Measurements from ENCODE around the gene KAT2A. TPM values are rescaled to one million over a fixed set of nuclear protein-coding genes. Genes with fewer than 3 reads are reported as not detected.

Gene KAT2A
- polyA plus RNA-seq, 1 experiment, result 25.2 TPM

DNA sequence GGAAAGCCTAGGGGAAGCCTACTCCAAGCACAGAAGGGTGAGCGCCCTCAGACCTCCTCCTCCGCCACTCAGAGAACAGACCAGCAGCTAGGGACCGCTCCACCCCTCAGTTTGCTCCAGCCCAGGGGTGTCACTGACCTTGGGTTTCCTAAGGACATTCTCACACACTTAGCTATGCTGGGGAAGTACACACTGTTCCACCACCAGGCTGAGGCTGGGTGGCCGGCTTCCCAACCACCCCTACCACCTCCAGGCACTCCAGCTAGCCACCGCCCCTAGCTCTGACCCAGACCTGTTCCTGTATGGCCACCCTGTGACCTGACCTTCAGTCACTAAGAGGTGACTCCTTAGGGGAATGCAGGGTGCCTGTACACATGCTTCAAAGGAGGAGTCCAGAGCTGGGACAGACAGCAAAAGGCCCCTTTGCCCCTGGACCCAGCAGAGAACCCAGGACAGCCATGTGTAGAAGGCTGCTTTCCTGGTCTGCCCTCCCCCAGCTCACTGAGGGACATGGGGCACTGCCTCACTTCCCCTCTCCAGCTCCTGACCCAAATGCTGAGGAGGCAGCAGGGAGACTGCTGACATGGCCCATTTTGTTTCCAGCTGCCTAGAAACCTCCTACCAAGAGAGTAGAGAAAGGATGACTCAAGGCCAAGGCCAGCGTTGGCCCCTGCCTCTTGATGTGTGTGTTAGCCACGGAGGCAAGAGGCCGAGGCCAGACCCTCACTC lies 8.1 kb upstream of the KAT2A start:
- DNase-seq (ENCODE audit: low read depth), result no peak
- TF ChIP-seq, protein P1, sequence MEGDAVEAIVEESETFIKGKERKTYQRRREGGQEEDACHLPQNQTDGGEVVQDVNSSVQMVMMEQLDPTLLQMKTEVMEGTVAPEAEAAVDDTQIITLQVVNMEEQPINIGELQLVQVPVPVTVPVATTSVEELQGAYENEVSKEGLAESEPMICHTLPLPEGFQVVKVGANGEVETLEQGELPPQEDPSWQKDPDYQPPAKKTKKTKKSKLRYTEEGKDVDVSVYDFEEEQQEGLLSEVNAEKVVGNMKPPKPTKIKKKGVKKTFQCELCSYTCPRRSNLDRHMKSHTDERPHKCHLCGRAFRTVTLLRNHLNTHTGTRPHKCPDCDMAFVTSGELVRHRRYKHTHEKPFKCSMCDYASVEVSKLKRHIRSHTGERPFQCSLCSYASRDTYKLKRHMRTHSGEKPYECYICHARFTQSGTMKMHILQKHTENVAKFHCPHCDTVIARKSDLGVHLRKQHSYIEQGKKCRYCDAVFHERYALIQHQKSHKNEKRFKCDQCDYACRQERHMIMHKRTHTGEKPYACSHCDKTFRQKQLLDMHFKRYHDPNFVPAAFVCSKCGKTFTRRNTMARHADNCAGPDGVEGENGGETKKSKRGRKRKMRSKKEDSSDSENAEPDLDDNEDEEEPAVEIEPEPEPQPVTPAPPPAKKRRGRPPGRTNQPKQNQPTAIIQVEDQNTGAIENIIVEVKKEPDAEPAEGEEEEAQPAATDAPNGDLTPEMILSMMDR (IDR thresholded peaks at IDR 0.05; ENCODE audit: insufficient read depth, low read depth, low read length), result no peak
- ChIA-PET CTCF (interaction anchor here (0.6 to 1.6 kb wide), 3 partner anchors 8 to 368 kb away, joined by 3 to 4 read pairs (median 3); partner anchors contain the start of gene KAT2A), POLR2A (no interaction called here)
- H3K27me3 ChIP-seq (ENCODE audit: control insufficient read depth, insufficient read depth, low read length), result no peaks in the 10 kb centered on the region
- H3K36me3 ChIP-seq (ENCODE audit: control insufficient read depth, insufficient read depth, low read length), result peaks cover 33% of the 10 kb centered on the region
- no peak overlapping the region for H3K4me3 ChIP-seq (ENCODE audit: low read depth, low read length)

DNA sequence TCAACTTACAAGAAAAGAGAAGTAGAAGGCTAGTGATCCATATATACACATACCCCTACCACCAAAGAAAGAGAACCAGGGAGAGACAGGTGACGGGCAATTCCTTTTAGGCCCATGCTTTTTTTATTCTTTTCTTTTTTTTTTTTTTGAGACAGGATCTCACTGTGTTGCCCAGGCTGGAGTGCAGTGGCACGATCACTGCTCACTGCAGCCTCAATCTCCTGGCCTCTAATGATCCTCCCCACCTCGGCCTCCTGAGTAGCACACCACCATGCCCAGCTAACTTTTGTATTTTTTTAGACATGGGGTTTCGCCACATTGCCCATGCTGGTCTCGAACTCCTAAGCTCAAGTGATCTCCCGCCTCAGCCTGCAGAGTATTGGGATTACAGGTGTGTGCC lies 6.2 kb upstream of the KAT2A start:
- Histone ChIP-seq H3K36me3 (ENCODE audit: control insufficient read depth, insufficient read depth, low read length) (peaks cover 33% of the 10 kb centered on the region), H3K27me3 (ENCODE audit: control insufficient read depth, insufficient read depth, low read length) (no peaks in the 10 kb centered on the region), H3K4me3 (ENCODE audit: low read depth, low read length) (no peak overlapping the region)
- ChIA-PET POLR2A (no interaction called here), CTCF (no interaction called here)
- no peak for DNase-seq (ENCODE audit: low read depth)
- TF ChIP-seq, protein P1 (IDR thresholded peaks at IDR 0.05; ENCODE audit: insufficient read depth, low read depth, low read length), result no peak

DNA sequence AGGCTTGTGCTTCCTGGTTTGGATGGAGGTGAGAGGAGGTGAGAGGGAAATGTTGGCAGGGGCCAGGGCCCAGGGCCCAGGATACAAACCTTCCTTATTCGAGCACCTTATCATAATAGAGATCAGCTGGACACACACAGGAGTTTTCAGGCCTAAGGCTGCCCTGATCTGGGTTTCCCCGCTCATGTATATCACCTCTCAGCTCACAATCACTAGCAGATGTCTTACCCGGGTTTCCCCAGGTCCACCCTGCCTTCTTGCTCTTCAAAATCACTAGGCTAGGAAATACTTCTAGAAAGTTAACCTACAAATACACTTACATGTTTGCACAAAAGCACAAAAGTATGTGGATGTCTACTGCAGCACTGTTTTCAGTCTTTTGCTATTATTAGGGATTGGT lies 5.7 kb upstream of the KAT2A start:
- Histone ChIP-seq H3K4me3 (ENCODE audit: low read depth, low read length) (no peak overlapping the region), H3K27me3 (ENCODE audit: control insufficient read depth, insufficient read depth, low read length) (no peaks in the 10 kb centered on the region), H3K36me3 (ENCODE audit: control insufficient read depth, insufficient read depth, low read length) (peaks cover 33% of the 10 kb centered on the region)
- TF ChIP-seq, protein P1 (IDR thresholded peaks at IDR 0.05; ENCODE audit: insufficient read depth, low read depth, low read length), result no peak
- ChIA-PET POLR2A (no interaction called here), CTCF (no interaction called here)
- DNase-seq (ENCODE audit: low read depth), result no peak

DNA sequence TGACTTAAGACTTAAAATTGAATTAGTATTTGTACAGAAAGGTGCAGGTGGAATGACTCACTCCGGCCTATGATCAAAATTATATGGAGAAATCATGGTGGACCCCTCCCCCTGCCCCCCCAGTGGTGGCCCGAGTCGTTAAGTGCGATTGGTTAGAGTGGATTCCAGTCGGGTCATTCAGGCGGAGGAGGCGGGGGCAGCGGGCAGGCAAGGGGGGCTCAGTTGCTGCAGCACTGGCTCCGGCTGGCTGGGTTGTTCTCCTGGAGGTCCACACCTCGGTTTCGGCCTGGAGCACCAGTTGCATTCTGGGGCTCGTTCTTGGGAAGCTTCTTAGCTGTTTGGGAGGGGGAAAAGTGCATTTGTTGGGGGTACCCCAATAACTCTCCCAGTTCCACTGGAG lies 4.4 kb upstream of the KAT2A start:
- ChIA-PET POLR2A (interaction anchor here (0.6 kb wide), 1 partner anchor 14 kb away, joined by 4 read pairs; no protein-coding TSS in a partner anchor), CTCF (interaction anchor here (0.6 to 1.4 kb wide), 3 partner anchors 8 to 235 kb away, joined by 3 read pairs; no protein-coding TSS in a partner anchor)
- no peak overlapping the region for H3K4me3 ChIP-seq (ENCODE audit: low read depth, low read length)
- H3K36me3 ChIP-seq (ENCODE audit: control insufficient read depth, insufficient read depth, low read length), result peaks cover 33% of the 10 kb centered on the region
- TF ChIP-seq, protein P1 (IDR thresholded peaks at IDR 0.05; ENCODE audit: insufficient read depth, low read depth, low read length), result no peak
- DNase-seq (ENCODE audit: low read depth), result no peak
- no peaks in the 10 kb centered on the region for H3K27me3 ChIP-seq (ENCODE audit: control insufficient read depth, insufficient read depth, low read length)

DNA sequence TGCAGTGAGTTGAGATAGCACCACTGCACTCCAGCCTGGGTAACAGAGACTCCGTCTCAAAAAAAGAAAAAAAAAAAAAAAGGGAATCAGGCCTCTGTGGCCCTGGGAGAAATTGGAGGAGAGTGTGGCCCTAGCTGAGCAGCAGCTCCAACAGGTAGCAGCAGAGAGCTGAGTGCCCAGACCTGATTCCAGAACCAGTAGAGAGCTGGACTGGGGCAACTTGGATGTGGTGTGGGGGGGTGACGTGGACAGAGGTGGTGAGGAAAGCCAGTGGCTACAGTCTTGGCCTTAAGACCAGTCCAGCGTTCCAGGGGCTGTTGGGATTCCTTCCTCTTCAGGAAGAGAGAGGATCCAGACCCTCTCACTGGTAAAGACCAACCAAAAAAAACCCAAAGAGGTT lies 3.1 kb upstream of the KAT2A start:
- Histone ChIP-seq H3K4me3 (ENCODE audit: low read depth, low read length) (no peak overlapping the region), H3K27me3 (ENCODE audit: control insufficient read depth, insufficient read depth, low read length) (no peaks in the 10 kb centered on the region), H3K36me3 (ENCODE audit: control insufficient read depth, insufficient read depth, low read length) (peaks cover 25% of the 10 kb centered on the region)
- POLR2A ChIA-PET, result interaction anchor here (0.6 kb wide), 1 partner anchor 197 kb away, joined by 10 read pairs; no protein-coding TSS in a partner anchor
- CTCF ChIA-PET, result interaction anchor here (0.6 to 1.4 kb wide), 3 partner anchors 9 to 161 kb away, joined by 3 read pairs; no protein-coding TSS in a partner anchor
- TF ChIP-seq, protein P1 (IDR thresholded peaks at IDR 0.05; ENCODE audit: insufficient read depth, low read depth, low read length), result peak; percentile 9; the same call in 1 of the 2 replicates
- no peak for DNase-seq (ENCODE audit: low read depth)
